C4-2B (cell line): Measurements from ENCODE around the gene SLC9A1.

ENCODE experiments used
- H3K27ac ChIP-seq: fragments of 450-650 bp; 2 replicates; pipeline ENCODE4 v1.5.1; 2017
- CTCF ChIP-seq: fragments of 450-650 bp; conservative IDR thresholded peaks from 2 replicates; pipeline ENCODE4 v1.5.1; 2017; ENCODE audit warnings: mild to moderate bottlenecking
- ZFX ChIP-seq: fragments of 450-650 bp; IDR thresholded peaks from 2 replicates; pipeline ENCODE4 v1.6.1; 2017

The SLC9A1 gene

GRCh38 chr1:27120854-27121253, 34.1 kb downstream of the SLC9A1 start:
- no peak overlapping the region for H3K27ac ChIP-seq
- TF ChIP-seq ZFX (no peak), CTCF (no peak)

- no peak overlapping the region for H3K27ac ChIP-seq
- no peak for TF ChIP-seq CTCF
- no peak for TF ChIP-seq ZFX
Observed at GRCh38 chr1:27118440-27118689, 36.6 kb downstream of the SLC9A1 start.

- no peak for TF ChIP-seq CTCF
- no peak for TF ChIP-seq ZFX
- no peak overlapping the region for H3K27ac ChIP-seq
Observed at GRCh38 chr1:27117733-27118439, 37.0 kb downstream of the SLC9A1 start.

- H3K27ac ChIP-seq = peak overlapping the region; percentile 75
- TF ChIP-seq ZFX = no peak
Observed at GRCh38 chr1:27116697-27117096, 38.2 kb downstream of the SLC9A1 start.

GRCh38 chr1:27116232-27116631, 38.7 kb downstream of the SLC9A1 start:
- TF ChIP-seq CTCF (no peak), ZFX (no peak)
- peak overlapping the region; percentile 75 for H3K27ac ChIP-seq

GRCh38 chr1:27114546-27114945, 40.4 kb downstream of the SLC9A1 start:
- peak overlapping the region; percentile 75 for H3K27ac ChIP-seq
- TF ChIP-seq CTCF (no peak), ZFX (no peak)

- TF ChIP-seq CTCF (no peak), ZFX (no peak)
- H3K27ac ChIP-seq = no peak overlapping the region
Observed at GRCh38 chr1:27113861-27114260, 41.1 kb downstream of the SLC9A1 start.
